Measurements from ENCODE around the gene UNC5CL.

UNC5CL gene

DNA sequence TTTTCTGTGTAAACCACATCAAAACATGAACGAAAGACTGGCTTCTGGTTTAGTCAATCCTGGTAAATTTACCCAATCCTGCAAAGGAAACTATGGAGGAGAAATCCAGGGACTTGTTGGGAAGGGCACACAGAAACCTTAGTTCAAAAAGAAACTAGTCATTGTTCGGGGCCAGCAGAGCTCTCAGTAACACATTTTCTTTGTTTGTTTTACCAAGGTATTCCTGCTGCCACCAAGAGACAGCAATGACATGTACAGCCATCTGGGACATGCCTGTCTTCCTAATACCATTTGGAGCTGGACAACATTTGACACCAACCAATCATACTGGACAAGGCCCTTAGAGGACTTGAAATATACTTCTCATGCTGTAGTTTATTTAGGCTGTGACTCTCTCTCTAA lies 24.9 kb upstream of the UNC5CL start:
- no peak for DNase-seq (ENCODE audit: low read depth)

DNA sequence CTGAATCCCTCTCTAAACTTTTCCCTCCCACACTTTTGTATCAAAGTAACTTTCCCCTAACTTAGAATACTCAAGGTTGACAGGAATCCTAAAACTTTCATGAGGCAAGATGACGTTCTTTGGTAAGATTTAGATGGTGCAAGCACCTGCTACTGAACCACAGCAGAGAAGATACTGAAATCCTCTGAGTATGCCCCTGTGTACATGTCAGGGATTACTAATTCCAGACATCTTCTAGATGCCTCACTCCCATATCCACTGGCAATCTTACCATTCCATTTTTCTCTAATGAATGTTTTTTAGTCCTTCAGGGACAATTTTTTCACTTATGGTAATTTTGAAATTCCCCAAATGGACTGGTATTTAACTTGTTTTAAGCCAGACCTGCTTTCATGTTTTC lies 23.0 kb upstream of the UNC5CL start:
- DNase-seq (ENCODE audit: low read depth) = no peak

DNA sequence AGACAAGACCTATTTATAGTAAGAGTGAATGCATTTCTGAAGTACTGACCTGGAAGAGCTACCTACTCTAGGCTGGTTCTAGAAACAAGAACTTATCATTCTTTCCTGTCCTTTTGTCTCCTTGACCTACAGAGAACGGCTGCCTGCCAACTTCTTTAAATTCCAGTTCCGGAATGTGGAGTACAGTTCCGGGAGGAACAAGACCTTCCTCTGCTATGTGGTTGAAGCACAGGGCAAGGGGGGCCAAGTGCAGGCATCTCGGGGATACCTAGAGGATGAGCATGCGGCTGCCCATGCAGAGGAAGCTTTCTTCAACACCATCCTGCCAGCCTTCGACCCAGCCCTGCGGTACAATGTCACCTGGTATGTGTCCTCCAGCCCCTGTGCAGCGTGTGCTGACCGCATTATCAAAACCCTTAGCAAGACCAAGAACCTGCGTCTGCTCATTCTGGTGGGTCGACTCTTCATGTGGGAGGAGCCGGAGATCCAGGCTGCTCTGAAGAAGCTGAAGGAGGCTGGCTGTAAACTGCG lies 22.2 kb upstream of the UNC5CL start:
- DNase-seq (ENCODE audit: low read depth) = no peak

DNA sequence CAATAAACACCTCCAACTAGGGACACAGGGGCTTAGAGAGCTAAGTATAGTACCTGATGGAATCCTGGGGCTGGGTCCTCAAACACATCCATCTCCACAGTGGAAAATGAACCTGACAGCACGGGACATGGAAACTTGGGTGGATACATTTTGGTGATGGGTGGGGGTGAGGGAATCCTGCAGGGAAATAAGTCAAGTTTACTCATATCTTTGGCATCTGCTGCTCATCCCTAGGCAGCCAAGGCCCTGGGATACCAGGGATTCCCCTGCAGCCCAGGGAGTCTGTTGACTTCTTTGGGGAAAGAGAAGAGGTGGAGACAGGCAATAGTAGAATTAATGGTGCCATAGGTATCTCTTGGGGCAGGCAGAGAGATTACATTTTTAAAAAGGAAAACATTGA lies 20.5 kb upstream of the UNC5CL start:
- DNase-seq (ENCODE audit: low read depth) = peak; percentile 62

DNA sequence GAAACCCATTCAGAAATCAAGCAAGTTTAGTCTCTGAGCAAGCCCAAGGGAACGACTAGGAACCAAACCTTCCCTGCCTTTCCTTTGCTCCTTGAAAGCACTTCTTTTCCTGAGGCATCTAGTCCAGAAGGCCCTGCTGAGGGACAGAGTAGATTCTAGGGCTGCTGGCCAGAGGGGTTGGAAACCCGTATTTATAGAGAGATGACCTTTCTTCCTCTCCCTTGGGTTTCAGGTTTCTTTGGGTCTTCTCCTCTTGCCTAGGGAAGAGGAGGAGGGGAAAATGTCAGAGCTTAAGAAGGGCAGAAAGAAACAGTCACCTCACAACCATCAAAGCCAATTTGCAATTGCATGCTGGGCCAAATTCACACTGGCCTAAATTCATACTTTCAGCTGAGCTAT lies 19.8 kb upstream of the UNC5CL start:
- DNase-seq (ENCODE audit: low read depth) = no peak

DNA sequence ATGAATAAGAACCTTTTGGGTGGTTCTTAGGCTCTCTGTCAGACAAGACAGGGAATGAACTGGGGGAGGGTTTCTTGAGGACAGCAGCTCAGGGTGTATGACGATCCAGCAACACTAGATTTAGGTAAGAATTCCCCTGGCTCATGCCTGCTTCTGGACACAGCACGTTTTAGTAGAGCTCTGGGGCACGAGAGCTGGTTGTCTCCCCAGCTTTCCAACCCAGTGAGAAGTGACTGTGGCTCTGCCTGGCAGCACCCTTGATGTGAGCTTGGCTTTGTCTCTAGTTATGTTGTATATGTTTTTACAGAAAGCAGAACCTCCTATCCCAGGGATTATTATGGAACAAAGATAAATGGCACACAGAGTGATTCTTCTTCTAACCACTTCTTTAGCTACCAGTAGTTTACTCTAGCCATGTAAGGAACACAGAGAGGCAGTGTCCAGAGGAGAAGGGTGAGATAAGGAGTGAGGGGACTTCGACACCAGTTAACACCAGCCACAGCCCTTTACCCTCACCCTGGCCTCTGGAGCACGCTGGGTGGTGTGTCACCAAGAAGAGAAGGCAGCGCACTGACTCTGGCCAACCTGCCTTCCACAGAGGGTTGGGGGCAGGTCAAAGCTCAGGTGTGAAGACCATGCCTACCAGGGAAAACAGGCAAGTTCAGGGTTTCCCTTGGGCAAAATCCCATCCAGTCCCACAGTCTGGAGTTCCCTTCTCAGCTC lies 17.9 kb upstream of the UNC5CL start:
- no peak for DNase-seq (ENCODE audit: low read depth)

DNA sequence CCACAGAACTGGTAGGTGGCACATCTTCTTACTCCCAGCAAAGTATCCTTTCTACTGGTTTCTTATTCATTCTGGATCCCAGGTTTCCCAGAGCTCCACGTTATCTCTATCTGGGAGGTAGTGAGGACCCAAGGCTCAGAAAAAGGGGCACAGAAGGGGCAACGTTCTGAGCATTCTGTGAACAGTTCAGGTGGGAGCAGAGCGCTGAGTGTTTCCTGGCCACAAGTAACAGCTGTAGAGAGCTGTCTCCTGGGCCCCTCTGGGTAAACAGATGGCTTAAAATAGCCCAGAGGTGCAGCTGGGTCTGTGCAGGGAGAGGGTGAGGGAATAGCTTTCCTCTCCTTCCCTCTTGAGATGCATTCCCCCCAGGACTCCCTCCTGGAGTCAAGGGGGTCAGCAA lies 16.1 kb upstream of the UNC5CL start:
- DNase-seq (ENCODE audit: low read depth) = no peak

DNA sequence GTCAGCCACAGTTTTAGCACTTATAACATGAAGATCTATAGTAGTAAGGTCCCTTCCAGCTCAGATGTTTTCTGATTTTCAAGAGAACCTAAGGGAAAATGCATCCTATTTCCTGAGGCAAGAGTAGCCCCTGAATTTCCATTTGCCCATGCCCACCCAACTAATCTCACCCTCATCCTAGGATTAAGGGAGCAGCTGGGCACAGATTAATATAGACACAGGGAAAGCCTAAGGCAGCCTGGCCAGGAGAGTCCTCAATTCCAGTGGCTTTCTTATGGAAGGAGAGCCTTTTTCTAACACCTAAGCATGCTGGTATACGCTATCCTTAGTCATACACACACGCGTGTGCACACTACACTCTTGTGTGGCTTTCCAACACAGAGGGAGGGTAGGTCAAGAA lies 15.5 kb upstream of the UNC5CL start:
- no peak for DNase-seq (ENCODE audit: low read depth)

DNA sequence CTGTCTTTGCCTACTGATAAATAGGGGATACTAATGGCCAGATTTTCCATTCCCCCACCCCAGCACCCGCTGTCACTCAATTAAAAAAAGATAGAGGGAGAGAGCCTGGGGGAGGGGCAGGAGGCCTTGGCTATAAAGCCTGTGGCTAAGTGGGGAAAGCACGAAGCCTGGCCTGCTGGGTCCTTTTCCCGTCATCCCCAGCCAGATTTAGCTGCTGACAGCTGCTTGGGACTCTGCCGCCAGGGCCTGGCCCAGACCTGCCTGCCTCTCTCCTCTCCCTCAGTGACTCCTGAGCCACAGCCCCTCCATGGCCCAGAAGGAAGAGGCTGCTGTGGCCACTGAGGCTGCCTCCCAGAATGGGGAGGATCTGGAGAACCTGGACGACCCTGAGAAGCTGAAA lies 14.0 kb upstream of the UNC5CL start, which contains the start of gene APOBEC2:
TSS of gene APOBEC2 (plus strand) at position 162 of the 400 bp plus-strand sequence. CDS start at position 308, 146 bp downstream.
- DNase-seq (ENCODE audit: low read depth) = no peak

DNA sequence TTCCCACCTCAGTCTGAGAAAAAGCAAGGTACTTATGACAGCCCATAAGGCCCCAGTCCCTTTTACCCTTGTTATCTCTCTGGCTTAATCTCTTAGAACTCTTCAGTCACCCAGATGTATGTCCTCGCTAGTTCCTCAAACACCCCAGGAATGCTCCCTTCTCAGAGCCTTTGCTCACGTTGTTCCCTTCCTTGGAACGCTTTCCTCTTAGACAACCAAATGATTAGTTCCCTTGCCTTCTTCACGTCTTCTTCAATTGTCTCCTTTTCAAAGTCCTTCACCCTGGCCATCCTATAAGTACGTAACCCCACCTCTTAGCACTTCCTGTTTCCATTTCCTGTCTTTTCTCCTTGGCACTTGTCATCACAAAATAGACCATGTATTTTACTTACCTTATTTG lies 12.9 kb upstream of the UNC5CL start:
- DNase-seq (ENCODE audit: low read depth) = no peak

DNA sequence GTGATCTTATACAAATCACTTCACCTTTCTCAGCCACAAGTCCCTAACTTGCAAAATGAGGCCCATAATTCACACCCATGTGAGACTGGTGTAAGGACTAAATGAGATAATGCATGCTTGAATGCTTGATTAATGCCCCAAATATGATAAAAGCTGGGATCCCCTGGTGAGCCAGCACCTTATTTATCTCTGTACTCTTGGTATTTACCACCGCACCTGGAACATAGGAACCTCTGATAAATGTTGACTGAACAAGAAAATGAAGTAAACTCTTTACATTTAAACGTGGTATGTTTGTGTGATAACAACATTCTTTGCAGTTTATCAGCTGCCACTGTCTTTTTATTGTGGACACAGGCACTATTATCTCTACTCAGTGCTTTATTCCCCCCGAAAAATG lies 11.5 kb upstream of the UNC5CL start:
- DNase-seq (ENCODE audit: low read depth) = no peak

DNA sequence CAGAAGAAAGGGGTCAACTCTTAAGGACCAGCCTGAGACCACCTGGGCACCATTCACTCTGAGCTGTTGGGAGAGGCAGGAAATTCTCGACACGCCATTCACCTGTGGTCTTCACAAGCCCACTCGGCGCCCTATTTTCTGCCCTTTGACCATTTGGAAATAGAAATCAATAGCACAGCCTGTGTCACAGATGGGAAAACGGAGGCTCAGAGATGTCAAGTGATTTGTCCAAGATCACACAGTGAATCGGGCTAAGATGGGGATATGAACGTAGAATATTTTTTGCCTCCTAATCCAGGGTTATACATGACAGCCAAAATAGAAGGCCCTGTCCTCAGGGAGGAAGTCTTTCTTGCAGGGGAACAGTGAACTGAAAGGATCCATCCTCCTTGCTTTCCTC lies 10.9 kb upstream of the UNC5CL start:
- DNase-seq (ENCODE audit: low read depth) = no peak

DNA sequence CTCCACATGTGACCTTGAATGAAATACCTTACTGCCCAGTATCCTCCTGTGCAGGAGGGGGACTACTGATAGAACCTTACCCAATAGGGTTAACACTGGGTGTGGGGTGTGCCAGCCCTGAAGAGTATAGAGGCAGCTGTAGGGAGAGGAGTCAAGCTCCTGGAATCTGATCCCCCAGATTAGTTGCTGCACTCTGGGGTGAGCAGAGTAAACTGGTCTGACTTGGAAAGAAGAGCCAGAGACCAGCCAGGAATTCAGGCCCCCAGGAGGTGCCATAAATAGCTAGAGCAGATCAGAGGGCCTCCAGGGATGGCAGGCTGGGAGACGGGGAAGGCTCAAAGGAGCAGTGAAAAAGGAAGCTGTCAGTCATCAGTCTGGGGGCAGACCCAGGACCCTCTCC lies 10.5 kb upstream of the UNC5CL start:
- no peak for DNase-seq (ENCODE audit: low read depth)

DNA sequence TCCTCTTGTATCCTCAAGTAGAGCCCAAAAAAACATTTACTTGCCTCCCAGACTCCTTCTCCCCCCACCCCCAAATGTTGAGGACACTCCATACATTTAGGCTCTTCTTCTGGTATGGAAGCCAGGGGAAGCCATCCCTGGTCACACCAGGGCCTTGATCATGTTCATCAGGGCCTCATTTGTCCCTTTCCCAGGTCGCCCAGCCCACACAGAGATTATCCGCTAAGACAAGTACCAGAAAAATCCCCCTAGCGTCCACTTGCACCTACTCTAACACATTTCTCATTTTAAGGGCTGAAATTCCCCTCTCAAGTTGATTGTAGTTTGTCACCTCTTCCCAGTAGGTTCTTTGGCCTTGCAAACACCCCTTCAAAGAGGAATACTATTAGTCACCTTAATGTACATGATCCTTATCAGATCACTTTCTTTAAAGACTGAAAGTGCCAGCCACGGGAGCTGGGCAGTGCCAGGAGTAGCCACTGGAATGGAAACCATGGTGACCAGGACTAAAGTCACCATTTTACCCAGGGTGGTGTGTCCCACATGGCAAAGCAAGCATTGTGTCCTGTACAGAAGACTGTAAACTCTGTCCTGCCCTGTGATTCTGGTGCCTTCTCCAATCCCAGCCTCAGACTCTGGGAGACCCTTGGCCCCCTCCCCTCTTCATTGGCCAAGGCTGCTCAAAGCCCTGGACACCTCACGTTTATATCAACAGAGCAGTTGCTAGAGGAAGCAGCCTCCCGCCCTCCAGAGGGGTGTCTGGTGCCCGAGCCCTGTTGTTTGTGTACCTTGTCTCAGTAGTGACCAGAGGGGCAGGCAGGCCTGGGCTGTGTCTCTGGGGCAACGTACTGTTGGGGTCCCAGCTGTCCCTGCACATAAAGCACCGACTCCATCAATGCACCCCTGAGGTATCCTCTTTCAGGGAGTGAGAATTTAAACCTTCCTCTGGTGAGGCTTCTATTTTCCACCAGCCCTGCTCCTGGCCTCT lies 9.0 kb upstream of the UNC5CL start:
- no peak for DNase-seq (ENCODE audit: low read depth)

DNA sequence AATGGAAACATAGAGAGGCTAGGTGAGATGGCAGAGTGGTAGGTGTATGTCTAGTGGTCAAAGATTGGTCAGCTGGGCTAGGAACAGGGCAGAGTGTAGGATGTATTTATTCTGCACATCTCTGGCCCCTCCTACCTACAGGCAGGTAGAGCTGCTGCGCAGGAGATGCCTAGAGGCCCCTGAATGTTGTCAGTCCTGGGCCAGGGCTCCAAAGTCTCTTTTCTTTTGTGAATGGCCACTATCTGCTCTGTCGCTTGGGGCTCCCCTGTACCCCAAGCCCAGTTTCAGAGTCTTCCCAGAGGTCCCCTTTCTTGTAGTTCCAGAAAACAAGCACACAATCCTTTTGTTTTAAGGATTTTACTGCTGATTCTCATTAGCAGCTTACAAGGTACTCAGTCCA lies 8.3 kb upstream of the UNC5CL start:
- no peak for DNase-seq (ENCODE audit: low read depth)

DNA sequence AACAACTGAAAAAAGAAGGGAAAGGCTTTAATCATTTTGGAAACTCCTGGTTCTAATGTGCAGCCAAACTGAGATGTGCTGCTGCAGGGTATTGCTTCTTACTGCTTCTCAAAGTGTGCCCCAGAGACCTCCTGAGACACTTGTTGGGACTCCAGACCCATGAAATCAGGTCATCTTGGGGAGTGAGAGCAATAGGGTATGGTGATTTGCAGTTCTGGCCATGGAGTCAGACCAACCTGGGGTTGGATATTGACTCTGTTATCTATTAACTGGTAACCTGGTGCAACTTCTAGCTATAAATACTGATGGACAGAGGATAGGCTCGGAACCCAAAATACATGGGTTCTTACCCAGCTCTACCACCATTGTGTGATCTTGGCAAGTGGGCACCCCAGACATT lies 7.1 kb upstream of the UNC5CL start:
- no peak for DNase-seq (ENCODE audit: low read depth)

DNA sequence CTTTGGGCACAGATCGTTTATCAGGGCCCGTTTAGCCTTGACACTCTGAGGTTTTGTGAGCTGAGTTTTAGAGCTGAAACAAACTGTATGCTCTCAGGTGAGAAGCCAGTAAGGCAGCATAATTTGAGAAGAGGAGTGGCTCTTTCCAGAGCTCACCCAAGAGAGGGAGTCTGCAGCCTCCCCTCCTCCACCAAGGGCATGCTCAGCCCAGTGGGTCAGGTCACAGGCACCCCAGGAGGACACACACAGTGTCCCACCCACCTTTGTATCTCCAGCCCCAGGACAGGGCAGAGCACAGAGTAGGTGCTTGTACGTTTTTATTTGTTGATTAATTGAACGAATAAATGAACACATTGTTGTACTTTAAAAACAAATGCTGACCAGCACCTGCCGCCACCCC lies 6.6 kb upstream of the UNC5CL start:
- no peak for DNase-seq (ENCODE audit: low read depth)

DNA sequence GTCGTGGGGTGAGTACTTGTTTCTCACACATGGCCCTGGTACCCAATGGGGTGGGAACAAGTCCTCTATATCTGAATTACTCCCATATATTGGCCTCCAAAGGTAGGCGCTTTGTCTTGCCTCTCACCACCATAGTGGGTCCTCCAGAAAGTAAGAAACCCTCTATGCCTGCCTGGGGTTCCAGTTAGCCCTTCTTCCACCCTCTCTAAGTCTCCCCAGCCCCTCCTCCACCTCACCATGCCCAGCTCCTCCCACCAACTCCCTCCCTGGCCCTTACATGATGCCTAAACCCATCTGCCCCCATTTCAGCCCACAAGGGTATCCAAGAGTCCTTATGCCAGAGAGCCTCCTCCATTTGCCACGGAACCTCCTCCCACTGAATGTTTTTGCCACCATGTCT lies 4.1 kb upstream of the UNC5CL start:
- DNase-seq (ENCODE audit: low read depth) = no peak

DNA sequence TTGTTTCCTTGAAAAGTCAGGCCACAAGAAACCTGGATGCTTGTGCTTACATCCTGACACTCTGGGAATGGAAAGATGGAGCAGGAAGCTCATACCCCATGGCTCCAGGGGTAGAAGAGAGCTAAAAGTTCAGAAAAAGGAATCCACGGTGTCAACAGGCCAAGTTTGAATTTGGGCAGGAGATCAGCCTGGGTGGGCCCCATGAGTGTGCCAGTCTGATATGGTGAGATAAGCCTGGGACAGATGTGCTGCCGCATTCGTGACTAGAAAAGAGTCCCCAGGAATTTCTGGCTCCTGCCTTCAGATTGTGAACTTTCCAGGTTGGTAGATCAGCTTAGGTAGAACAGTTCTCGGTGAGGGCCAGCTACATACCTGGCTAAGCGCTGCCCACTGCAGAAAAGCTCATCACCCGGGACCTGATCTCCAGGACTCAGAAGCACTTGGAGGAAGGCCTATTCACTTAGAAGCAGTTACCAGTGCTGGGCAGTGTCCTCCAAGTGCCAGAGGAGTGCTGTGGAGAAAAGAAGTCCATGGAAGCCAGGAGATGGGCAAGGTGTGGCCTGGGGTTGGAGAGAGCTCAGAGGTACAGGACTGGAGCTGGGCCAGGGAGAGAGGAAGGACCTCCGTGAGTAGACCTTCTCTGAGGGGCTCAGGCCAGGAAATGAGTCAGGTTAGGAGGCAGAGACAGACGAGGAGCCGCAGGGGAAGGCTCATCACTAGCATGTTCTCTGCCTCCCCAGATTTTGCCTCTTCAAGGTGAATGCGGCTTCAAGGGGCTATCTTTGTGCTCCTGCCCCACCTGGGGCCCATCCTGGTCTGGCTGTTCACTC lies 3.4 kb upstream of the UNC5CL start, which contains the start of gene TSPO2:
TSS of gene TSPO2 (plus strand) at position 242 of the 830 bp plus-strand sequence. CDS start at position 761, 519 bp downstream.
- DNase-seq (ENCODE audit: low read depth) = peak; percentile 66

DNA sequence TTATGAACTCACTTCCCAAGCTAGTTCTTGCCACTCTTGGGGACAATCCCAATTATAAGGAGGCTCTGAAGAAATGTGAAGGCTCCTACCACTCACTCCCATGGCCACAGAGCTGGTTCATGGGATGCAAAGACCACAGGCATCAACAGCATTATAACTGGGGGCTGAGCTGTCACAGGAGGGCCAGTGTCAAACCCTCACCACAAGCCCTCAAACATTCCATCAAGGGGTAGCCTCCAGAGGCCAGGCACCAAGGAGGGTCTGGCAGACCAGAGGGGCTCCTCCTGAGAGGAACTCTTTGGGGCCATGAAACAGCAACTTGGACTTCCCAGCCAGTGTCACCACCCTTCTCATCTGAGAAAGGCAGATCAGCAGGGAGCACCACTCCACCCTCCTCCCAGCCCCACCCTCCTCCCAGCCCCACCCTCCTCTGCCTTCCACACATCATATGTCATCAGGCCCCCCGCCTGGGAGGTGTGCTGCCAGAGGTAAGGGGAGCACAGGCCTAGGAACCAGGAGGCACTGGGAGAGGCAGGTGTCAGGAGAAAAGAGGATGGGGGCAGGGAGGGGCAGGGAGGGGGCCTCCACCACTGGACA lies 2.0 kb upstream of the UNC5CL start:
- DNase-seq (ENCODE audit: low read depth) = no peak

DNA sequence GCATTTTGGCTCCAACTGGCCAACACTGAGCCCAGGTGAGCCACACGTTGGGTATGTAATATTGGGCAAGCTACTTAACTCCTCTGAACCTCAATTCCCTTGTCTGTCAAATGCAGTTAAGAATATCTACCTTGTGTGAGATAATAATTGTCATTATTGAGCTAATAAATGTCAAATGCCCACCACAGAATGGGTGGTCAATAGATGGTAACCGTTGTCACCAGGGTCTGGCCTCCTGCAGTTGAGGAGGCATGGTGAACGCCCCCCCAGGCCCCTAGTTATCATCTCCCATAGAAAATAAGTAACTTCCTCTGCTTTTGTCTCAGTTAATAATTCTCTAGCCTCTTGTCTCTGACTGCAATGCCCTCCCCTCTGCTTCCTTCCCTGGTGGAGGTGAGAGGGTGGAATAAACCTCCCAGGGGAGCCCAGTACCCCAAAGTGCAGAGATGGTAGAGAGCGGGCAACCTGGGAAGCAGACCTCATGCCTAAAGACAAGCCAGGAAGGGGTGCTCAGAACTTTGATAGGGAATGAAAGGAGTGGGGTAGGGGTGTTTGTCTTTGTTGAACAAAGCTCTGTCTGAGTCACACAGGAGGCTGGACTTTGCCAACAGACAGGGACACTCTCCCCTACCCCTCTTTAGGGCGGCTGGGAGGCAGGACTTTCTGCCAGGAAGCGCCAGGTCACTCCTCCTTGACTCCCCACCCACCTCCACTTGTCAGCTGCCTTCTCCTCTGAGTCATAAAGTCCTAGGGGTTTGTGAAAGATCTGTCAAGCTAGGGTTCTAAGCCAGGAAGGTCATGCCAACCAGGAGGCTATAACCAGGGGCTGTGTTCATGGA lies 1.3 kb upstream of the UNC5CL start:
- peak; percentile 59 for DNase-seq (ENCODE audit: low read depth)
